Amniotic epithelial cell (primary cell): Measurements from ENCODE around the gene CGB5.
"Not testable (repeated sequence)": the region's sequence is repeated elsewhere in the genome, so short reads cannot be mapped to it uniquely, and the experiment has no call there.

Experiments used
- DNase-seq: peaks from one replicate; pipeline ENCODE4 v3.0.0-alpha.2; 2010; ENCODE audit warnings: low read depth

CGB5 gene

DNA sequence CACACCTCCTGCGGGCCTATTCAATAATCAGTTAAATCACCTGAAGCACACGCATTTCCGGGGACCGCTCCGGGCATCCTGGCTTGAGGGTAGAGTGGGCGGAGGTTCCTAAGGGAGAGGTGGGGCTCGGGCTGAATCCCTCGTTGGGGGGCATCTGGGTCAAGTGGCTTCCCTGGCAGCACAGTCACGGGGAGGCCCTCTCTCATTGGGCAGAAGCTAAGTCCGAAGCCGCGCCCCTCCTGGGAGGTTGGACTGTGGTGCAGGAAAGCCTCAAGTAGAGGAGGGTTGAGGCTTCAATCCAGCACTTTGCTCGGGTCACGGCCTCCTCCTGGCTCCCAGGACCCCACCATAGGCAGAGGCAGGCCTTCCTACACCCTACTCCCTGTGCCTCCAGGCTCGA lies at the start of gene CGB5:
TSS of gene CGB5 (plus strand) at position 301 of the 400 bp plus-strand sequence. CDS start 362 bp downstream, outside the sequence.
- DNase-seq: not testable (repeated sequence)

DNA sequence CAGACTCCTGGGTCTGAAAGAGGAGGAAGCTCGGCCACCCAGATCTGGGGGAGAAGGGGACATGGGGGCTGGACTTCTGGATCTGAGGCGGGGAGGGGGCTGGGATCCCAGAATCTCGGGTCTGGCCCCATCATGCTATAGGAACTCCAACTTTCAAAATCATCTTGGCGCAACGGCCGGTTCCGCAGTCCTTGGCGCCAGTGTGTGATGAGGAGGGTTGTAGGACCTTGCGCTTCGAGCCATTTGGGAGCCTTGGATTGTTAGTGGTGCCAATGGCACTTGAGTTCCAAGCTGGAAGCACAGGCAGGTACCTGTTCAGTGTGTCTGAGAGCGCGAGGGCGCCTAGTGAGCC lies 49.6 kb upstream of the CGB5 start:
- no peak for DNase-seq

DNA sequence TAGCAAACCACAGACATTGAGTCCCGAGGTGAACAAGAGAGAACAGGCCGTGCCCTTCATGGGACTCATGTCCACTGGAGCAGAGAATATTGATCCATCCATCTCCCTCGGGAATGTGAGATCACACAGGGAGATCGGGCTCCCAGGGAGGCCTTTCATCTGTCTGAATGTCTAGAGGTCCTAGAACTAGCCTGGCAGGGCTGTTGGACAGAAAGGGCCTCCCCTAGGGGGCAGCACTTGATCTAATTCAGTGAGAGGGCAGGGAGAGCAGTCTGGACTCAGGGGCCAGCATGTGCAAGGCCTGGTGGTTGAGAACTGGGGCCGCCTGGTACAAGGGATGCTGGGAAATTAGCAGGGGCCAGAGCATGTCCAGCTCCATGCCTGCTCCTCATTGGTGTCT lies 45.7 kb upstream of the CGB5 start:
- DNase-seq: peak; percentile 70

DNA sequence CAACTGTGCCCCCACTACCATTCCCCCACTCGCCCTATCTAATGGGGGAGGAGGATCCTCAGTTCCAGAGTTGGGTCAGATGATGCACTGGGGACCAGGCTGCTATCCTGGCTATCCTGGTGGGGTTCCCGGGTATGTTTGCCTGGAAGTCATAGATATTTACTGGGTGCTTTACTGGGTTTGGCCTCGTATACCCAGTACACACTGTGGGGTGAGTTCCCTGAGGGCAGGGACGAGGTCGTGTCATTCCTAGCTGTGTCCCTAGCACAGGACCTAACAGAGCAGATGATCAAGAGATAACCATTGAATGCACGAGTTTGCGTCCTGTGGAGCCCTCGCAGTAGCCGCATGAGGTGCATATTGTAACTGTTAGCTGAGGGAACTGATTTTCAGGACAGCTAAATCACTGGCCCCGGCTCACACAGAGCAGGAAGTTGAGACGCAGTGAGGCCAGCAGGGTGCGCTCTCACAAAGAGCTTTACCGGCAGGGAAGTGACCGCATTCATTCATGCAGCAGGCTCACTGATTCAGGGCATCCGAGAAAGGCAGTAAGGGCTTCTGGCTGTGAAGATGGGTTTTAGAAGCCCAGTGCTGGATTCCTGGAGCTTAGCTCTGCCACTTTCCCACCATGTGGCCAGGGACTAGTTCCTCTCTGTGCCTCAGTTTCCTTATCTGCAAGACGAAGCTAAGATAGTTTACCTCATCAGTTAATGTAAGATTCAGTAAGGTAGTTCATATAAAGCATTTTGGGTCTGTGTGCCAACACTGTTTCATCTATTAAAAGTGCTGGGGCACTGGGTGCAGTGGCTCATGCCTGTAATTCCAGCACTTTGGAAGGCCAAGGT lies 43.9 kb upstream of the CGB5 start:
- DNase-seq: peak; percentile 63

DNA sequence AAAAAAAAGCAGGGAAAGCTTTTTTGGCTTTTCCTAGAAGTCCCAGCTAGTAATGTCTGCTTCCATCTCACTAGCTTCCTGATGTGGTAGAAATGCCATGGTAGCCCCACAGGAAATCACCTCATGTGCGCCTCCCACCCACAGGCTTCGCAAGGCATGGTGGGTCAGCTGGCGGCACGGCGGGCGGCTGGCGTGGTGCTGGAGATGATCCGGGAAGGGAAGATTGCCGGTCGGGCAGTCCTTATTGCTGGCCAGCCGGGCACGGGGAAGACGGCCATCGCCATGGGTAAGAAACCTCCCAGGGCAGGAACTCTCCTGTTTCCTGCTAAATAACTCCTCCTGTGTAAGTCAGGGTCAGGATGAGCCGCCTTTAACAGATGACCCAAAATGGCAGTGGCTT lies 39.5 kb upstream of the CGB5 start:
- DNase-seq: no peak

DNA sequence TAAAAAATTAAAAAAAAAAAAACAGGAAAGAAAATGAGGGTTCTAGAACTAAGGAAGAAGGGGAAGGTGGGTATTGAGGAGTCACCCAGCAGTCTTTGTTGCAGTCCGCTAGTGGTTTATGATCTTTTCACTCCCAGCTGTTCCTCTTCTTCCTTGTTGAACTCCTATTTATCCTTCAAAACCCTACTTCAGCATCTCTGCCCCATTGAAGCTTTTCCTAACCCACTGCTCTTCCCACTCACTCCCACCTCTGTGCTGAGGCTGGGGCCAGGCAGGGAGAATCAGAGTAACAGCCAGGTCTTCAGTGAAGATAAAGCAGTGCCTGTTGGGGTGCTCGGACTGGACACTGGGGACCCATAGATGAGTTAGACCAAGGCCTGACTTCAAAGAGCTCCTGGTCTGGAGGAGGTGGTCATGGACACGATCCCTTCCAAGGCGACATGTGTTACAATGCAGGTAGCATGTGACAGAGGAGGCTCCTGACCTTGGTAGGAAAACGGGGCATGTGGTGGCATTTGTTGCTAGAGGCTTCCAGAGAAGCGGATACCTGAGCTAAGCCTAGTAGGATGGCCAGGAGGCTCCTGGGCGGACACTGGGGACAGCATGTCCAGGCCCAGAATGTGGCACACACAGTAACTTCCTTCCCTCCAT lies 38.6 kb upstream of the CGB5 start:
- DNase-seq: no peak

DNA sequence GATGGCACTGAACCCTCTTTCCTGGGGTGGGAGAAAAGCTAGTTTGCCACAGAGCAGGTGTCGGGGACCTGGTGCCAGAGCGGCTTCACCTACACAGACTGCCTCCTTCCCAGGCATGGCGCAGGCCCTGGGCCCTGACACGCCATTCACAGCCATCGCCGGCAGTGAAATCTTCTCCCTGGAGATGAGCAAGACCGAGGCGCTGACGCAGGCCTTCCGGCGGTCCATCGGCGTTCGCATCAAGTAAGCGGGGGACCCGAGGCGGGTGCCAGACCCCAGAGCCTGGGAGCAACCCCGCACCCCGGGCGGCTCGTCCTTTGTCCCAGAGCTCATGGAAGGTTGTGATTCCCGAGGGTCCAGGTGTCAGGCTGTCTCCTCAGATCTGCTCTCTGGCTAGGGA lies 36.7 kb upstream of the CGB5 start:
- DNase-seq: no peak

DNA sequence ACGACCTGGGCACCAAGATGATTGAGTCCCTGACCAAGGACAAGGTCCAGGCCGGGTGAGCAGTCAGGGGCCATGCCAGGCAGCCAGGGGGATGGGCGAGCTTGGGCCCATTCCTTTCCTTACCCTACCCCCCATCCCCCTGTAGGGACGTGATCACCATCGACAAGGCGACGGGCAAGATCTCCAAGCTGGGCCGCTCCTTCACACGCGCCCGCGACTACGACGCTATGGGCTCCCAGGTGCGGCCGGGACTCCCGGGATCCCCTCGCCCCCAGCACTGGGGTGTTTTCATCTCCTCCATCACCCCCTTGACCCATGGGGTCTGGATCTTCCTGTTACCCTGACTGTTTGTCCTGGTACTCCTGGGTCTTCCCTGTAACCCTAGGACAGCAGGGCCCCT lies 33.8 kb upstream of the CGB5 start:
- DNase-seq: no peak

DNA sequence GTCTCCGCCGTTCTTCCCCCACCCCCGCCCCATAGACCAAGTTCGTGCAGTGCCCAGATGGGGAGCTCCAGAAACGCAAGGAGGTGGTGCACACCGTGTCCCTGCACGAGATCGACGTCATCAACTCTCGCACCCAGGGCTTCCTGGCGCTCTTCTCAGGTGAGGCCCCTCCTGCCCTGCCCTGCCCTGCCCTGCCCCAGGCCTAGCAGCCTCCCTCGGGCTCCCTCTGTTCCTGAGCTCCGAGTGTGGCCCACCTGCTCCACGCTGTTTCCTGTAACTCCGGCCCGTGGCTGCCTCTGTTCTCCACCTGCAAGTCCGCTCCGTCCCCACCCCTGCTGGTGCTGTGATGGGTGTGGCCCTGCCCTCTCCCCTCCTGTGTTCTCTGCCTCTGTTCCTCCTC lies 33.2 kb upstream of the CGB5 start:
- no peak for DNase-seq

DNA sequence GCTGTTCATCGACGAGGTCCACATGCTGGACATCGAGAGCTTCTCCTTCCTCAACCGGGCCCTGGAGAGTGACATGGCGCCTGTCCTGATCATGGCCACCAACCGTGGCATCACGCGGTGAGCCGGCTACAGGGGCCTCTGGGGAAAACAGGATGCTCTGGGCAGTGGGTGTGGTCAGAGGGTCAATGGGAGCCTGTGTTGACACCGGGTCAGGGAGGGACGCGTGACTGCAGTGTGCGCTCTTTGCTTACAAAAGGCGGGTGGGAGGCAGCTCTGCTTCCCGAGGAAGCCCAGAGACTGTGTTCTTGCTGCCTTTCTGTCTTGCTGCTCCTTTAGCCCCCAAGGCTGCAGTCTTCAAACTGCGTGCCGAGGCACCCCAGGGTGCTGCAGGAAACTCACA lies 32.5 kb upstream of the CGB5 start:
- DNase-seq: no peak

DNA sequence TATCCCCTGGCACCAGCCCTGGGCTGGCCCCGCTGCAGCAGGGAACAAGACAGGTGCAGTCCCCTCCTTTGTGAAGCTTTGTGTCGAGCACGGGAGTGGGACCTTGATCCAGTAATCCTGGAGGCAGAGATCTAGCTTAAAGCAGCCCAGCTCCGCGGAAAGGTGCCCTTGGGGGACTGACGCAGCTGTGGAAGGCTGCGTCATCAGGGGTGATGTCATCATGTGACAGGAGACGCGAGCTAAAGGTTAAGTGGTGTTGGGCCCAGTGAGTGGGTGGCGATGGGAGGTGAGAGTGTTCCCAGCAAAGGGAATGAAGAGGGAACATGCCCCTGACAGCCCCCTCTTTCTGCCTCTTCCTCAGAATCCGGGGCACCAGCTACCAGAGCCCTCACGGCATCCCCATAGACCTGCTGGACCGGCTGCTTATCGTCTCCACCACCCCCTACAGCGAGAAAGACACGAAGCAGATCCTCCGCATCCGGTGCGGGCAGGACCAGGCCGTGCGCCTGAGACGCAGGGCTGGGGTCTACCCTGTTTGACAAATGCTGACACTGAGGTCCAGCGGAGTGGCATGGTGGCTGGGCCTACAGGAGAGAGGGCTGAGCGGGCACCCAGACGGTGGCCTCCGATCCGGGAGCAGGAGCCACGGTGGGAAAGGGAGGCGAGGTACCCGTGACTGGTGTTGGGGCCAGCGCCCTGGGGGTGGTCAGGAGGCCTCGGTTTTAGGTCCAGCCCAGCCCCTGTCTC lies 29.4 kb upstream of the CGB5 start:
- no peak for DNase-seq

DNA sequence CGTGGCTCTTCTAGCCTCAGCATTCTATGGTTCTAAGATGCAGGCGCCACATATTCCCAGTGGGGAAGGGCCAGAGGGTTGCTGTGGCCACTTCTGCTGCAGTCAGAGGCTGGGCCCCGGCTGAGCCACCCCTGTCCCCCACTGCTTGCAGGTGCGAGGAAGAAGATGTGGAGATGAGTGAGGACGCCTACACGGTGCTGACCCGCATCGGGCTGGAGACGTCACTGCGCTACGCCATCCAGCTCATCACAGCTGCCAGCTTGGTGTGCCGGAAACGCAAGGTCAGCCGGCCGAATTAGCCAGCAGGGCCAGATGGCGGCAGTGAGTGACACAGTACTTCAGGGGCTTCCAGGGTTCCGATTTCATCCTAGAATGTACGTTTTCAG lies 28.8 kb upstream of the CGB5 start:
- no peak for DNase-seq

DNA sequence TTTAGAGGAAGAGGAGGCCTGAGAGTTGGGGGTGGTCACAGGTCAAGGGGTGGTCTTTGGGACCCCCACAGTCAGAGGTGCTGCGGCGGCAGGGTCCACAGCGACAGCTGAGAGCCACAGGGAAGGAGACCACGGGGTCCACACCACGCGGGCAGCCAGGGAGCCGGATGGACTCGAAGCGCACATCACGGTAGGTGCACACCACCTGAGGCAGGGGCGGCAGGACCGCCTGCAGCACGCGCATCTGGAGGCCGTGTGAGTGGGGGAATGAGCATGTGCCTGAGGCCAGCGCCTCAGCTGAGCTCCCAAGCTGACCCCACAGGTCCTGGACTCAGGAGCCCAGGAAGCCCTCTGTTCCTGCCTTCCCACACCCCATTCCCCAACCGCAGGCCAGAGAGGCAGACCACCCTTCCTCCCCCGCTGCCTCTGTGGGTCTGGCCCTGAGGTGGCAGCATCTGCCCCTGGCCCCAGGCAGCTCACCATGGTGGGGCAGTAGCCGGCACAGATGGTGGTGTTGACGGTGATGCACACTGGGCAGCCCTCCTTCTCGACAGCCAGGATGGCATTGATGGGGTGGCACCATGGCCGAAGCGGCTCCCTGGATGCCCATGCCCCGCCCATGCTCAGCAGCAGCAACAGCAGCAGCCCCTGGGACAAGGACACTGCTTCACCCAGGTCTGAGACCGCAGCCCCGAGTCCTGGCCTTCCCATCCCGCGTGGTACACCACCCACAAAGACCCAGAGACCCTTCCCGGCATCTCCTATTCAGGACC lies 27.4 kb upstream of the CGB5 start:
- no peak for DNase-seq

DNA sequence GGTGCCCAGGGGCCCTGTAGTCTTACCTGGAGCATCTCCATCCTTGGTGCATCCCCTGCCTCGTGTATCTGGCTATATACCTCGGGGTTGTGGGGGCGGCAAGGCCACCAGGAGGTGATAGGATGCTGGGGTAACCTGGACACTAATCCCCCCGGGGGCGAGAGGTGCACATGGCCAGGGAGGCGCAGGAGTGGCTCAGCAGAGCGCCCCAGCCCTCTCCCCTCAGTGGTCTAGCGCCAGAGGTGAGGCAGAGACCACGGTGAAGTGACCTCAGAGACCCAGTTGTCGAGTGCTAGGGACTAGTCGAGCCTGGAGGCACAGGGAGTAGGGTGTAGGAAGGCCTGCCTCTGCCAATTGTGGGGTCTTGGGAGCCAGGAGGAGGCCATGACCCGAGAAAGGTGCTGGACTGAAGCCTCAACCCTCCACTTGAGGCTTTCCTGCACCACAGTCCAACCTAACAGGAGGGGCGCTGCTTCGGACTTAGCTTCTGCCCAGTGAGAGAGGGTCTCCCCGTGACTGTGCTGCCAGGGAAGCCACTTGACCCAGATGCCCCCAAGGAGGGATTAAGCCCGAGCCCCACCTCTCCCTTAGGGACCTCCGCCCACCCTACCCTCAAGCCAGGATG lies 26.5 kb upstream of the CGB5 start, which contains the start of gene LHB:
TSS of gene LHB (minus strand) at position 51 of the 625 bp plus-strand sequence. CDS start at position 41, 10 bp downstream.
- DNase-seq: no peak

DNA sequence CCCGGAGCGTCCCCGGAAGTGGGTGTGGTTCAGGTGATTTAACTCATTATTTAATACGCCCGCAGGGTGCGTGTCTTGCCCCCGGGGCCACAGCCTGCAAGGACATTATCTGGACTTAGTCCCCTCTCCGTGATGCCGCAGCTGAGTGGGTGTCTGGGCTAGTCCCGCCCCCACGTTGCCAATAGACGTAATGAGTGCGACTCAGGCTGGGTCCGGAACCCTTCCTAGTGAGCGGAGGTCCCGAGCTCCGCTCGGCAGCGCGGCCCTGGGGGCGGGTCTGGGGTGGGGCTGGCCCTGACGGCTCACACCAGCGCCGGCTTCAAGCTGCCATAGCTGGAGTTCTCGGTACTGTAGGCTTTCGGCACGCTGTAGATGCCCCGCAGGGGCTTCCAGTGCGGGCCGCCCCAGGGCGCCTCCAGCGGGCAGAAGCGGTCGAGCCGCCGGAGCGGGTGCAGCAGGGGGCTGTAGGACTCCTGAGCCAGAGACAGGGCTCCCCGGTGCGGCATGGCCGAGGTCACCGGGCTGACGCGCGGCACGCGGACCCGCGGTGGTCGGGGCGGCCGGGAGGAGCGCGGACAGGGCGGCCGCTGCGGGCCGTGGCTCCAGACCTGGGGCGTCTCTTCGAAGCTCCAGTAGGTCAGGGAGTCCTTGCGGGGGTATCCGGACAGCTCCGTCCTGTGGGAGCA lies 25.8 kb upstream of the CGB5 start:
- no peak for DNase-seq

DNA sequence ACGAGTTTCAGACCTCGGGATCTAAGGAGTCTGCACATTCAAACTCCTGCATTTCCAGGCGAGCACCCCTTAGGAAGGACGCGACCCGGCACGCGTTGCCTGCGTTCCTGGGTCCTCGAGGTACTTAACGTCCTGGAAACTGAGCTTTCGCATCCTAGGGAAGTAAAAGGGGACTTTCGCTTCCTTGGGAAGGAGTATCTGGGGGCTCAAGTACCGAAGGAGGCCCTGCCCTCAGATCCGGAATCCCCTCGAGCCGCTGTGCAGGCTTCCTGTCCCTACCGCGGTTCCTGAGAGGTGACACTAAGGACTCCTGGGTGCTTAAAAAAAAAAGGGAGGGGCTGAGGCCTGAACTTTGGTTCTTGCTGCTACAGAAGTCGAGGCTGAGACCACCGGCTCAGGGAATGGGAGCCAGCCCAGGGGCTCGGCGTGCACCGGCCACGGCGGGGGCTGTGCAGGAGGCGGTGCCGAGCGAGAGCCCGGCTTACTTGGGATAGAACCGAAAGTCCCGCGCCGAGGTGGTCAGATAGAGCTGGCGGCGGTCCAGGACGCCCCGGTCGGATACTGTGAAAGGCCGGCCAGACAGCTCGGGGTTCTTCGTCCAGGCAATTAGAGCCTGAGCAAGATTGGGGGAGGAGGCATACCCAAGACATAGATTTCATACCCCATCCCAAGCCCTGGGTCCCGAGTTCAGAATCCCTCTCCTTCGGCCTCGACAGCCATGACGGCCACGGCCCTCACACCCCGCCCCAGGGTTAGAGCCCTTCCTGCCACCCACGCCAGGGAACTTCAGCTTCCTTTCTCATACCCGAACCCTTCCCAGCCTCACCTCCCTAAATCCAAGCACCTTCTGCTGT lies 25.0 kb upstream of the CGB5 start:
- not testable (repeated sequence) for DNase-seq

DNA sequence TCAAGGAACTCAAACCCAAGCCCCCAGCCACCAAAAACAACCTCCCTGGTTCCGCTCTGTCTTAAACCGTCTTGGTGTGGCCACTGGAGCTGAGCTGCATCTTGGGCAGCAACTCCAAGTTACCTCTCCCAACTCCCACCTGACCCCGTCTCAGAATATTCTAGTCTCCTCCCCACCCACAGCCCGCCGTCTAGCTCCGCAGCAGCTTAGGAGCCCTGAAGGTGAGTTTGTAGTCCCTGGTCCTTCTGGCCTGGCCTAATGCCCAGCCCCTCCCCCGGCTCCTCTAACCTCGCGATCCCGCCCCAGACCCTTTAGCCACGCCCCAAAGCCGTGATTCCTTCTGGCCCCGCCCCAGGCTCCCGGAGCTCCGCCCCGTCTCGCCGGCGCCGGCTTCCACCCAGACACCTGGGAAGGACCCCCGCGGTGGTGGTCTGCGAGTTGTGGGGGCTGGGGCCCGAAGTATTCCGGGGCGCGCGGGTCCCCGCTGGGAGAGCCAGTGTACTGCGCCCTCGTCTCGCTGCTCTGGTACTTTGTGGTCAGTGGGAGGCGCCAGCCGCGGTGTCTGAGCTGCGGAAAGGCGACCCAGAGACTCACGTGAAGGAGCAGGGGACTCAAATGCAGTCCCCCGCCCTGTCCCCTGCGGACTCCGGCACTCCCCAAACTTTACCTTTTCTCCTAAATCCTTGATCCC lies 24.3 kb upstream of the CGB5 start:
- DNase-seq: peak; percentile 23

DNA sequence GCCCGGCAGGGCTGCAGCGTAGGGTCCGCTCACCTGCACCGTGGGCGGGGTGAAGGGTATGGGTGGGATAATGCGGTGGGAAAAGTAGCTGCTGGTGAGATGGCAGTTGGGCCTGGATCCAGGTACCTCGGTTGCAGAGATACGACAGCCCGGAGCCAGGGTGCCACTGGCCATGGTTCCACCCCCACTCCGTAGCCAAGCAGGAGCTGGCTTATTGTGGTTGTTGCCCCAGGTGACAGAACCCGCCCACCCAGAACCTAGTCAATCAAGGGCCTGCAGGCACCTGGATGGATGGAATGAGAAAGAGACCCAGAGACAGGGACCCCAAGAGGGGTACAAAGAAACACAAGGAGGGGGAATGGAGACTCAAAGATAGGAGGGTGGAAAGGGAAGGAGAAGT lies 23.3 kb upstream of the CGB5 start:
- DNase-seq: no peak
